ENCODE results near the gene METTL9. TPM values are rescaled to one million over a fixed set of nuclear protein-coding genes. Genes with fewer than 3 reads are reported as not detected.
"Not testable (repeated sequence)": the region's sequence is repeated elsewhere in the genome, so short reads cannot be mapped to it uniquely, and the experiment has no call there.

Gene METTL9
- total RNA-seq, 2 donors from 2014 or later: 76.3 to 114 TPM

DNA sequence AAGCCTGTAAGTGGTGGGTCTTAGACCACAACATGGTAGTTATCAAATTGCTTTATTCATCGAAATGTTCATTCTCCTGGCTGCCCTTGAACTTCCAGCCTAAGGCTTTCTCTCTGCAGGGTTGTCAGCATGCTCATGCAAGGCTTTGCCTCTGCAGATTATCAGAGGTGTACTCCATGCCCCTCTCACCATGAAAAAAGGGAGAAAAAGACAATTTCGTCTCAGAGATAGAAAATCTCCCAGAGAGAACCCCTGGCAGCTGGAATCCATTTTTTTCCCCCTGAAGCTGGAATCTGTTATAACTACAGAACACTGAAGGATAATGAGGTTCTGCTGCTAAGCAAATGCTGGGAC is 33.9 kb upstream of the METTL9 start:
- Histone ChIP-seq H3K4me1 (peaks cover 14% of the 10 kb centered on the region), H3K36me3 (replicated peaks in 1 of 2; ENCODE audit: insufficient read depth in 1 of 2, low read depth in 2 of 2) (no peaks in the 10 kb centered on the region), H3K27me3 (no peaks in the 10 kb centered on the region), H3K27ac (peak overlapping the region in 2 of 4 donors; percentile 27 to 42), H3K4me3 (no peak overlapping the region), H3K9me3 (no peaks in the 10 kb centered on the region)
- intact Hi-C loops (cut with DNase I): no loop called here
- DNase-seq (no peak), ATAC-seq (no peak)
- TF ChIP-seq, protein P1, sequence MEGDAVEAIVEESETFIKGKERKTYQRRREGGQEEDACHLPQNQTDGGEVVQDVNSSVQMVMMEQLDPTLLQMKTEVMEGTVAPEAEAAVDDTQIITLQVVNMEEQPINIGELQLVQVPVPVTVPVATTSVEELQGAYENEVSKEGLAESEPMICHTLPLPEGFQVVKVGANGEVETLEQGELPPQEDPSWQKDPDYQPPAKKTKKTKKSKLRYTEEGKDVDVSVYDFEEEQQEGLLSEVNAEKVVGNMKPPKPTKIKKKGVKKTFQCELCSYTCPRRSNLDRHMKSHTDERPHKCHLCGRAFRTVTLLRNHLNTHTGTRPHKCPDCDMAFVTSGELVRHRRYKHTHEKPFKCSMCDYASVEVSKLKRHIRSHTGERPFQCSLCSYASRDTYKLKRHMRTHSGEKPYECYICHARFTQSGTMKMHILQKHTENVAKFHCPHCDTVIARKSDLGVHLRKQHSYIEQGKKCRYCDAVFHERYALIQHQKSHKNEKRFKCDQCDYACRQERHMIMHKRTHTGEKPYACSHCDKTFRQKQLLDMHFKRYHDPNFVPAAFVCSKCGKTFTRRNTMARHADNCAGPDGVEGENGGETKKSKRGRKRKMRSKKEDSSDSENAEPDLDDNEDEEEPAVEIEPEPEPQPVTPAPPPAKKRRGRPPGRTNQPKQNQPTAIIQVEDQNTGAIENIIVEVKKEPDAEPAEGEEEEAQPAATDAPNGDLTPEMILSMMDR (IDR thresholded peaks at IDR 0.05): no peak
- TF ChIP-seq POLR2A (IDR thresholded peaks at IDR 0.05): no peak
- 87% methylated on average over 2 of the region's 2 CpGs for WGBS, 2 donors

DNA sequence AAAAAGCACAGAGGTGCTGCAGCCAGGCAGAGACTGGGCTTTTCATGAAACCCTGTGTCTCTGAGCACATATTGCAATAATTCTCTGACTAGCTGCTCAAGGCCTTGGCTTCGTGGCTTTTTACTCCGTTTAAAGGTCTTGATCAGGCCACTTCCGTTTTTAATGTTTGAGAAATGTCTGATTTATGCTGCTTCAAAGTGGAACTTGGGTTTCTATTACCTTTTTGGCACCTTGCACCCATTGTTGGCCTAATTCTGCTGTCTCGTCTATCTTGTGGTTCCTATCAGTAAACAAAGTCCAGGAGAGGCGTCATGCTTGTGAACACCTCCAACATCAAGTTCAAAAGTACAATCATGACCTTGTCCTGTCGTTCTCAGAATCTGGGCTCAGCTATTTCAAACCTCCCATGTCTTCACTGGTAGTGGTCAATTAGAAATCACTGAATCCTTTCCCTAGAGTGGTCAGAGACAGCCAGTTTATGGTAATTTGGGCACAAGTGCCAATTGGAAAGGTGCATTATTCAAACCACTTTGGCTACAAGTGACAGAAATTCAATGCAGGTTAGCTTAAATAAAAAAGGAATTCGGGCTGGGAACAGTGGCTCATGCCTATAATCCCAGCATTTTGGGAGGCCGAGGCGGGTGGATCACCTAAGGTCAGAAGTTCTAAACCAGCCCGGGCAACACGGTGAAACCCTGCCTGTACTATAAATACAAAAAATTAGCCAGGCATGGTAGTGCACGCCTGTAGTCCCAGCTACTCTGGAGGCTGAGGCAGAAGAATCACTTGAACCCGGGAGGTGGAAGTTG is 33.3 kb upstream of the METTL9 start:
- H3K9me3 ChIP-seq: no peaks in the 10 kb centered on the region

DNA sequence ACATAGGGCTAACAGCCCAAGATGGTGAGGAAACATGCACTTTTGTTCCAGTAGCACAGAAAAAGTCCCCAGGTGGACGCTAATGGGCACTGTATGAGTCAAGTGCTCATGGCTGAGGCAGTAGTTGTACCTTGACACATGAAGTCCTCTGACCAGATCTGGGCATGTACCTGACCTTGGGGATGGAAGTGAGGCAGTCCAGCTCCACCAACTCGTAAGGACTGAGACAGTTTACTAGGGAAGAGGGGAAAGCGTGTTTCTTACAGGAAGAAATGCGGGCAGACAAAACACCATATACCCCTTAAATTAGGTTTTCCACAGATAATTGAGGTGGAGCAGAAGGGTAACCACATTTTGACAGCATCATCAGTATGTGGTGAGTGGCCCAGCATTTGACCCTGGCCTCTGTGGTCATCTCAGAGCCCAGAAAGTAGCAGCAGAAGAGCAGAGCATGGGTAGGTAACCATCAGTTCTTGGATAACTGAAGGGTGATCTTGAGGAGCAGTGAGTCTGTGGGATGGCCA is 32.4 kb upstream of the METTL9 start:
- TF ChIP-seq, protein P1 (IDR thresholded peaks at IDR 0.05): no peak
- TF ChIP-seq POLR2A (IDR thresholded peaks at IDR 0.05): no peak
- Histone ChIP-seq H3K27me3 (no peaks in the 10 kb centered on the region), H3K27ac (no peak overlapping the region), H3K9me3 (no peaks in the 10 kb centered on the region), H3K4me1 (peaks cover 14% of the 10 kb centered on the region), H3K4me3 (no peak overlapping the region), H3K36me3 (replicated peaks in 1 of 2; ENCODE audit: insufficient read depth in 1 of 2, low read depth in 2 of 2) (no peaks in the 10 kb centered on the region)
- no peak for DNase-seq
- 77 to 84% methylated on average over 4 of the region's 4 CpGs for whole genome bisulfite sequencing, 2 donors
- intact Hi-C loops (cut with DNase I): no loop called here
- ATAC-seq: no peak

More for the DNA sequence above, 33.3 kb upstream of the METTL9 start:
- Histone ChIP-seq H3K4me3 (no peak overlapping the region), H3K4me1 (peaks cover 14% of the 10 kb centered on the region), H3K27me3 (no peaks in the 10 kb centered on the region), H3K27ac (peak overlapping the region in 2 of 4 donors; percentile 27 to 42), H3K36me3 (replicated peaks in 1 of 2; ENCODE audit: insufficient read depth in 1 of 2, low read depth in 2 of 2) (no peaks in the 10 kb centered on the region)
- no peak for ATAC-seq
- 39 to 40% methylated on average over 13 of the region's 13 CpGs for whole genome bisulfite sequencing, 2 donors
- no peak for TF ChIP-seq POLR2A (IDR thresholded peaks at IDR 0.05)
- TF ChIP-seq, protein P1 (IDR thresholded peaks at IDR 0.05): no peak
- intact Hi-C loops (cut with DNase I): no loop called here
- DNase-seq: no peak

DNA sequence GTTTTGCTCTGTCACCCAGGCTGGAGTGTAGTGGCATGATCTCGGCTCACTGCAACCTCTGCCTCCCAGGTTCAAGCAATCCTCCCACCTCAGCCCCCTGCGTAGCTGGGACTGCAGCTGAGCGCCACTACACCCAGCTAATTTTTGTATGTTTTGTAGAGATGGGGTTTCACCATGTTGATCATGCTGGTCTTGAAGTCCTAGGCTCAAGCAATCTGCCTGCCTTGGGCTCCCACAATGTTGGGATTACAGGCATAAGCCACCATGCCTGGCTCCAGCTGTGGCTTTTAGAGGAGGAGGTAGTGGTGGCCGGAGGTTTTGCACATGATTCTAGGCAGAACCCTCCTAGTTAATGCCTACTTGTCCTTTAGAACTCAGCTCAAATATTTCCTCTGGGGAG is 31.9 kb upstream of the METTL9 start:
- ATAC-seq; DNase-seq; H3K36me3 ChIP-seq (replicated peaks in 1 of 2; ENCODE audit: insufficient read depth in 1 of 2, low read depth in 2 of 2); H3K4me3 ChIP-seq; intact Hi-C loops (cut with DNase I); H3K27ac ChIP-seq; H3K27me3 ChIP-seq; H3K9me3 ChIP-seq: not testable (repeated sequence)
- peaks cover 14% of the 10 kb centered on the region for H3K4me1 ChIP-seq
- 91 to 95% methylated on average over 4 of the region's 4 CpGs for WGBS, 2 donors

DNA sequence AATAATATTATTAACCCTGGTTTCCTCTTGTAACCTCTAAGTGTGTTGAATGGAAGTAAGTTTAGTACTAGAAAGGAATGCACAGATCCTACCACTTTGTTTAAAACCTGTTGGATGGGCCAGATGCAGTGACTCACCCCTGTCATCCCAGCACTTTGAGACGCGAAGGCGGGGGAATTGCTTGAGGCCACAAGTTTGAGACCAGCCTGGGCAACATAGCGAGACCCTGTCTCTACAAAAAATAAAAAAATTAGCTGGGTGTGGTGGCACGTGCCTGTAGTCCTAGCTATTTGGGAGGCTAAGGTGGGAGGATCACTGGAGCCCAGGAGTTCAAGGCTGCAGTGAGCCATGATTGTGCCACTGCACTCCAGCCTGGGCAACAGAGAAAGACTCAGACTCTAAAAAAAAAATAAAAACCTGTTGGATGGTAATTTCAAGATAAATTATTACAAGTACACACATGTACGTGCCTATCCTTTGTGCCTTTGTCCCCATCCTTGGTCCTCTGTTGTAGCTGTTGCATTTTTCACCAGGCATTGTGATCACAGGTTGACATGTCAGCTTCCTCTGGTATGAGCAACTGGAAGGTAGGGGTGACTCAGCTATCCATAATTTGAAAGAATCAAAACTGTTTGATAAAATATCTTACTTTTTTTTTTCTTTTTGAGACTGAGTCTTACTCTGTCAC is 30.7 kb upstream of the METTL9 start:
- peaks cover 14% of the 10 kb centered on the region for H3K4me1 ChIP-seq
- H3K9me3 ChIP-seq: no peaks in the 10 kb centered on the region
- ATAC-seq: no peak
- no peak for DNase-seq
- H3K27me3 ChIP-seq: no peaks in the 10 kb centered on the region
- H3K4me3 ChIP-seq: no peak overlapping the region
- no peaks in the 10 kb centered on the region for H3K36me3 ChIP-seq (replicated peaks in 1 of 2; ENCODE audit: insufficient read depth in 1 of 2, low read depth in 2 of 2)
- intact Hi-C loops (cut with DNase I): no loop called here
- 91 to 92% methylated on average over 6 of the region's 6 CpGs for WGBS, 2 donors
- H3K27ac ChIP-seq: no peak overlapping the region
- no peak for TF ChIP-seq POLR2A (IDR thresholded peaks at IDR 0.05)
- TF ChIP-seq, protein P1 (IDR thresholded peaks at IDR 0.05): no peak
